ENCODE measurements around the gene C1orf210. TPM values are rescaled to one million over a fixed set of nuclear protein-coding genes. Genes with fewer than 3 reads are reported as not detected.

The C1orf210 gene
- total and polyA plus RNA-seq, 2 of the 13 experiments (the other 11 are each of a cell fraction or from before 2014, with no cell fraction given) = 0.49 to 5.1 TPM

GRCh38 chr1:43296207-43296606 is 10.8 kb upstream of the C1orf210 start:
- Histone ChIP-seq H3K79me2 (ENCODE audit: insufficient read depth, low read length) (no peaks in the 10 kb centered on the region), H3K4me2 (ENCODE audit: low read depth, low read length) (no peak overlapping the region), H3K27ac (ENCODE audit: extremely low read length, insufficient read depth, low read length) (no peak overlapping the region), H3K4me3 (replicated peaks in 1 of 3; ENCODE audit: insufficient read depth in 1 of 3, low read depth in 2 of 3, low read length in 3 of 3) (no peak overlapping the region), H3K9me3 (ENCODE audit: low read length) (no peaks in the 10 kb centered on the region), H3K9ac (ENCODE audit: insufficient read depth, low read depth, low read length) (no peak overlapping the region), H3K4me1 (ENCODE audit: insufficient read depth, low read length) (peaks cover 9% of the 10 kb centered on the region; the same call in 1 of the 2 replicates), H3K36me3 (replicated peaks in 1 of 2; ENCODE audit: control insufficient read depth in 1 of 2, insufficient read depth in 2 of 2, low read length in 2 of 2) (no peaks in the 10 kb centered on the region), H3K27me3 (ENCODE audit: control insufficient read depth in 1 of 2, insufficient read depth in 2 of 2, low read length in 2 of 2) (peaks cover 0 to 33% of the 10 kb centered on the region in 2 experiments; a peak in 3 of 5 replicates), H4K20me1 (ENCODE audit: insufficient read depth, low read length) (no peaks in the 10 kb centered on the region), H2AFZ (ENCODE audit: low read length) (no peak overlapping the region)
- intact Hi-C loops (cut with micrococcal nuclease; ENCODE audit: unreplicated experiment) = no loop called here
- in situ Hi-C loops (cut with HindIII; ENCODE audit: extremely low pct_ligation_motif_present, low pct_unique_long_range_greater_than_20kb) = no loop called here
- BruUV-seq (replicated peaks) = no TSS peak
- no peak for FAIRE-seq
- ChIA-PET POLR2A (interaction anchor here (0.6 kb wide), 1 partner anchor 15 kb away, joined by 6 read pairs; no protein-coding TSS in a partner anchor), CTCF (ENCODE audit: low intra/inter-chr PET ratio, low total read pairs) (no interaction called here)
- DNase-seq (ENCODE audit: low spot score) = no peak
- no peak for ATAC-seq
- TF ChIP-seq ZNF782 (CRISPR knock-in tag; IDR thresholded peaks at IDR 0.05; ENCODE audit: borderline replicate concordance) (no peak), ZNF549 (CRISPR knock-in tag; IDR thresholded peaks at IDR 0.05) (no peak), ZNF800 (CRISPR knock-in tag; IDR thresholded peaks at IDR 0.05) (no peak), ZNF678 (CRISPR knock-in tag; IDR thresholded peaks at IDR 0.05) (no peak), ARID3A (IDR thresholded peaks at IDR 0.05; ENCODE audit: low read depth, low read length) (no peak), SETDB1 (CRISPR knock-in tag; IDR thresholded peaks at IDR 0.05; ENCODE audit: borderline replicate concordance) (no peak), MTA1 (CRISPR knock-in tag; IDR thresholded peaks at IDR 0.05; ENCODE audit: borderline replicate concordance) (no peak), ARID2 (CRISPR knock-in tag; IDR thresholded peaks at IDR 0.05; ENCODE audit: borderline replicate concordance) (no peak), TFAP4 (IDR thresholded peaks at IDR 0.05; ENCODE audit: borderline replicate concordance, low read depth) (no peak), ZNF839 (CRISPR knock-in tag; IDR thresholded peaks at IDR 0.05; ENCODE audit: borderline replicate concordance) (no peak), AGO1 (IDR thresholded peaks at IDR 0.05; ENCODE audit: low read depth, low read length, poor library complexity, severe bottlenecking) (no peak)
- 31% methylated on average over 1 of the region's 1 CpG for WGBS (ENCODE audit: low lambda C conversion rate)
